ENCODE measurements around the gene ESPNL. TPM values are rescaled to one million over a fixed set of nuclear protein-coding genes. Genes with fewer than 3 reads are reported as not detected.

The ESPNL gene
- total RNA-seq, 1 experiment from 2014 or later, result 0.19 TPM

- BruUV-seq (replicated peaks), result no TSS peak
- Mint-ChIP-seq H3K9me3 (ENCODE audit: low read depth, unreplicated experiment) (no peaks in the 10 kb centered on the region), H3K27me3 (ENCODE audit: unreplicated experiment) (no peaks in the 10 kb centered on the region), H3K36me3 (ENCODE audit: insufficient read depth, unreplicated experiment) (peaks cover 10% of the 10 kb centered on the region), H3K4me3 (ENCODE audit: low read depth, unreplicated experiment) (no peak overlapping the region), H3K4me1 (ENCODE audit: low read depth, unreplicated experiment) (peaks cover 28% of the 10 kb centered on the region), H3K27ac (ENCODE audit: unreplicated experiment) (no peak overlapping the region)
- TF ChIP-seq CTCF (IDR thresholded peaks at IDR 0.05; ENCODE audit: unreplicated experiment), result no peak
- DNase-seq, result peak; percentile 58
- CTCF ChIA-PET, result no interaction called here
- intact Hi-C loops (cut with micrococcal nuclease; ENCODE audit: unreplicated experiment), result no loop called here
Measured at GRCh38 chr2:238145851-238146250, 45.7 kb downstream of the ESPNL start.

DNA sequence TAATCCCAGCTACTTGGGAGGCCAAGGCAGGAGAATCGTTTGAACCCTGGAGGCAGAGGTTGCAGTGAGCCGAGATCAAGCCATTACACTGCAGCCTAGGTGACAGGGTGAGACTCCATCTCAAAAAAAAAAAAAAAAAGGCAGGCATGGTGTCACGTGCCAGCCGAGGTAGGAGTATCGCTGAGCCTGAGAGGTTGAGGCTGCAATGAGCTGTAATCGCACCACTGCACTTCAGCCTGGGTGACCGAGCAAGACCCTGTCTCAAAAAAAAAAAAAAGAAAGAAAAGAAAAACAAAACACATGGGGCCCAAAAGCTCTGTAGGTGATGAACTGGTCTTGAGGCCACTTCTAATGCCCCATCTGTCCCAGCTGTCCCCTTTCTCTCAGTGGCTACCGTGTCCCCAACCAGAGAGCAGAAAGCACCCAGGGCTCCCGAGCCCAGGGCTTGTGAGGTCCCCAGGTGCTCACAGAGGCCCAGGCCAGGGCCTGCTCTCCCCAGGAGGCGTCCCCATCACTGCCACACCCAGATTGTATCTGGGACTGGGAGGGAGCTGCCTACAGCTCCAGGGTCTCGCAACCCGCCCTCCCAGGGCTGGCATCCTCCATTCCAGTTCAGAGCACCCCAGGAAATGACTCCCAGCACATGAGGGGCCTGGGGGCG is 46.9 kb downstream of the ESPNL start:
- Mint-ChIP-seq H3K36me3 (ENCODE audit: insufficient read depth, unreplicated experiment) (no peaks in the 10 kb centered on the region), H3K27me3 (ENCODE audit: unreplicated experiment) (no peaks in the 10 kb centered on the region)

GRCh38 chr2:238148981-238149380 is 48.8 kb downstream of the ESPNL start:
- no TSS peak for BruUV-seq (replicated peaks)
- no peaks in the 10 kb centered on the region for H3K9me3 Mint-ChIP-seq (ENCODE audit: low read depth, unreplicated experiment)
- no peak overlapping the region for H3K4me3 Mint-ChIP-seq (ENCODE audit: low read depth, unreplicated experiment)
- intact Hi-C loops (cut with micrococcal nuclease; ENCODE audit: unreplicated experiment), result no loop called here
- TF ChIP-seq CTCF (IDR thresholded peaks at IDR 0.05; ENCODE audit: unreplicated experiment), result no peak
- H3K36me3 Mint-ChIP-seq (ENCODE audit: insufficient read depth, unreplicated experiment), result no peaks in the 10 kb centered on the region
- no peak overlapping the region for H3K27ac Mint-ChIP-seq (ENCODE audit: unreplicated experiment)
- CTCF ChIA-PET, result no interaction called here
- no peak for DNase-seq
- H3K27me3 Mint-ChIP-seq (ENCODE audit: unreplicated experiment), result no peaks in the 10 kb centered on the region
- H3K4me1 Mint-ChIP-seq (ENCODE audit: low read depth, unreplicated experiment), result peaks cover 4% of the 10 kb centered on the region

More for the DNA sequence above, 46.9 kb downstream of the ESPNL start:
- H3K27ac Mint-ChIP-seq (ENCODE audit: unreplicated experiment), result no peak overlapping the region
- peaks cover 17% of the 10 kb centered on the region for H3K4me1 Mint-ChIP-seq (ENCODE audit: low read depth, unreplicated experiment)
- intact Hi-C loops (cut with micrococcal nuclease; ENCODE audit: unreplicated experiment), result no loop called here
- H3K4me3 Mint-ChIP-seq (ENCODE audit: low read depth, unreplicated experiment), result no peak overlapping the region
- no peak for TF ChIP-seq CTCF (IDR thresholded peaks at IDR 0.05; ENCODE audit: unreplicated experiment)
- BruUV-seq (replicated peaks), result no TSS peak
- no peaks in the 10 kb centered on the region for H3K9me3 Mint-ChIP-seq (ENCODE audit: low read depth, unreplicated experiment)
- CTCF ChIA-PET, result interaction anchor here (0.5 to 0.6 kb wide), 2 partner anchors 57 to 141 kb away, joined by 3 to 6 read pairs; no protein-coding TSS in a partner anchor
- no peak for DNase-seq

DNA sequence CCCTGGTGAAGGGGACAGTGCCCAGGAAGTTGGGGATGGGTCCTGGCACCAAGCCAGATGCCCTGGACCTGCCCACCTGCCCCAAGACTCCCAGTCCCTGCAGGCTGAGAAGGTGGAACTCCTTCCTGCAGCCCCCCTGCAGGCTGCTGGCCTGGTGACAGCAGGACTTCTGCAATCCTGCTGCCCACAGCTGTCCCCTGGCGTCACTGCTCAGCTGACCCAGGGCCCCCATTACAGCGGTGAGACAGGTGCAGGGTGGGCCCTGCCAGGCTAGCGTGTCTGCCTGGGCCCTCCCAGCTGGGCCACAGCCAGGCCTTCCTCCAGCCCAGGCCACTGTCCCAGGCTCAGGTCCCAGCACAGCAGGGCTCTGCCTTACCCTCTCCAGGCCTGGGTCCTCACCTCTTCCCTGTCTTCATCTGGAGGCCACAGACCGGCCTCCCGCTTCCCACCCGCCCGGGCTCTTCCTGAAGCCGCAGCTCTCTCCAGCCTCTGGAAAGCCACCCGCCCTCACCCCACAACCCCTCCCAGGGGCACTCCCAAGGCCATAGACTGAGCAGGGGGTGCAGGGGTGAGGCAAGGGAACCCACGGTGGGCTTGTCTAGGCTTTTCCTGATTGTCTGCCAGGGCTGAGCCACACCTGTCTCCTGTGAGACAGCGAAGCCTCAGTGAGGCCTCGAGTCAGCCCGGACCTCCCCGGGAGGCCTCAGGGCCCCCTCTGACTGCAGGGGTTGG is 49.9 kb downstream of the ESPNL start:
- Mint-ChIP-seq H3K4me1 (ENCODE audit: low read depth, unreplicated experiment) (no peaks in the 10 kb centered on the region), H3K36me3 (ENCODE audit: insufficient read depth, unreplicated experiment) (no peaks in the 10 kb centered on the region), H3K4me3 (ENCODE audit: low read depth, unreplicated experiment) (no peak overlapping the region), H3K27me3 (ENCODE audit: unreplicated experiment) (no peaks in the 10 kb centered on the region), H3K27ac (ENCODE audit: unreplicated experiment) (no peak overlapping the region), H3K9me3 (ENCODE audit: low read depth, unreplicated experiment) (no peaks in the 10 kb centered on the region)
- TF ChIP-seq CTCF (IDR thresholded peaks at IDR 0.05; ENCODE audit: unreplicated experiment), result no peak
- CTCF ChIA-PET, result no interaction called here
- DNase-seq, result no peak
- no TSS peak for BruUV-seq (replicated peaks)
- intact Hi-C loops (cut with micrococcal nuclease; ENCODE audit: unreplicated experiment), result no loop called here

Data from Calu3 (cell line).